Ammon's horn (tissue), 1 donor: ENCODE results near the gene PAWR.
"Not testable (repeated sequence)": the region's sequence is repeated elsewhere in the genome, so short reads cannot be mapped to it uniquely, and the experiment has no call there.

Source experiments
- DNase-seq: peaks from one replicate; pipeline ENCODE4 v3.0.0-alpha.2; 2016; ENCODE audit warnings: low spot score

Gene PAWR

DNA sequence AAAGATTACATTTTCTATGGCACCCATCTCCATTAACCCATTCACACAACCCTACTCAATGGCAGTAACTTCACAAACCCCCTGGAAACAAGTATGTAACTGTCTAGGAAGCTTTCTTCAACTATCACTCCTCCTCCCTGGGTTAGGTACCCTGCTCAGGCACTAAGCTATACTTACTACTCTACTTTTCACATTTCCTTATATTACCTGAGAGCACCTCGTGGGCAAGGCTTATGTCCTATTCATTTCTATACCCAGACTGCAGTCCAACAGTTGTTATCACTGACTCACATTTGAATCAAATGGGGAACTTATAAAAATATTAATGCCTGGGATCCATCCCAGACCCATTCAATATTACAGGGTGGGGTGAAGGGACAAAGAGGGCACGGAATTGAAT lies 4.6 kb downstream of the PAWR start:
- DNase-seq: no peak

DNA sequence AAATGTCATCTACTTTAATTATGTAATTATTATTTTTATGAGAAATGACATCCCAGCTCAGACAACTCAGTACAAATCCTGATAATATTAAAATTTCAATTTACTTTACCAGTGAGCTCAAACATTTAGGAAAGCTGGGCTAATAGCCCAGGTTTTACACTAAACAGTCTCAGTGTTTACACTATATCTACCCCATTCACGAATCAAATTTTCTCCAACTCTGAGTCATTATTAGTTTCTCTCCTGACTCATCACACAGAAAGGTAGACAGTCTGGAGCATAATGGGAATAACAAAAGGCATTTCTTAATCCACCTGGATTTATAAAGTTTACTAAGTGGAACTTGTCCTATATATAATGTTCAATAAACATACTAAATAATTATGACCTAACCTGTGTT lies 5.7 kb downstream of the PAWR start:
- no peak for DNase-seq

DNA sequence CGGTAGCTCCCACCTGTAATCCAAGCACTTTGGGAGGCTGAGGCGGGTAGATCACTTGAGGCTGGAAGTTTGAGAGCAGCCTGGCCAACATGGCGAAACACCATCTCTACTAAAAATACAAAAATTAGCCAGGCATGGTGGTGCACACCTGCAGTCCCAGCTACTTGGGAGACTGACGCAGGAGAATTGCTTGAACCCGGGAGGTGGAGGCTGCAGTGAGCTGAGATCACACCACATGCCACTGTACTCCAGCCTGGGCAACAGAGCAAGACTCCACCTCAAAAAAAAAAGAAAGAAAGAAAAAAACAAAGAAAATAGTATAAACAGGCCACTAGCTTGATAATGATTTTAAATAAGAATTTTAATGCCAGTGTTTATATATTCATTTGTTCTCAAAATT lies 6.4 kb downstream of the PAWR start:
- not testable (repeated sequence) for DNase-seq

DNA sequence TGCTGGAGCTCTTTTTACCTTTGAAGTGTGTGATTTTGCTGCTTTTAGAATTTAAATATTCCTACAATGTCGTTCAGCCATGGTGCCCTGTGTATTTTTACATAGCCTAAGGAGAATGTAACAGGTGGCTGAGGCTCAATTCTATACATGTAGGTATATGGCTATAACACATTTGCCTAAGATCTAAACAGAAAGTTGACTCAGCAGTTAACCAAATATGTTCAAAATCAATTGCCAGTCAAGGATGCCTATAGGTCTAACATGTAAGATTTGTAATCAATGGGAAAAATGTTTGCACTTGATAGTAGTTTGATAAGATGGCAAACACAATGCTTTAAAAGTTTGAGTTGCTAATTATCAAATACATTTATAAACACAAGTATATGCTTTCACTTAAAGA lies 8.2 kb downstream of the PAWR start:
- no peak for DNase-seq

GRCh38 chr12:79681008-79681590 lies 9.7 kb downstream of the PAWR start:
- no peak for DNase-seq

GRCh38 chr12:79680051-79680450 lies 10.7 kb downstream of the PAWR start:
- no peak for DNase-seq

- no peak for DNase-seq
Observed at GRCh38 chr12:79678306-79678705, 12.5 kb downstream of the PAWR start.

GRCh38 chr12:79677672-79678071 lies 13.1 kb downstream of the PAWR start:
- no peak for DNase-seq

DNA sequence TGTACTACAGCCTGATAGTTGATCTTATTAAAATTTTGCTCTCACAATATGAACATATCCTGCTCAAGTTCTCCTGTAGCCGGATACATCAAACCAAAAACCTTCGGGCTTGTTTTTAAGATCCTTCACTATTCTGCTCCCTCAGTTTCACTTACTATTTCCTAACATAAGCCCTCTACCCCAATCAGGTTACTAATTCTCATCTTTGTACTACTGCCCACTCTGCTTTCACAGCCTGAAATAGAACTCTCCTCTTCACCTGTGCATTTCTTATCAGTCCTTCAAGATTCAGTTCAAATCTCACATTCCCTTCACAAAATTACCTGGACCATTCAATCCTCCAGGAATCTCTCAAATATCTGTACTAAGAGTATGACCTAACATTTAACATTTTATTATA lies 14.2 kb downstream of the PAWR start:
- DNase-seq: no peak

DNA sequence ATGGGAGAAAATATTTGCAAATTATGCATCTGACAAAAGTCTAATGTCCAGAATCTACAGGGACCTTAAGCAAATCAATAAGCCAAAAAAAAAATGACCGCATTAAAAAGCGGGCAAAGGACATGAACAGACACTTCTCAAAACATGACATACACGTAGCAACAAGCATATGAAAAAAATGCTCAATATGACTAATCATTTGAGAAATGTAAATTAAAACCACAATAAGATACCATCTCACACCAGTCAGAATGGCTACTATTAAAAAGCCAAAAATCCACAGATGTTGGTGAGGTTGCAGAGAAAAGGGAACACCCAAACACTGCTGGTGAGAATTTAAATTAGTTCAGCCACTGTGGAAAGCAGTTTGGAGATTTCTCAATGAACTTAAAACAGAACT lies 16.1 kb downstream of the PAWR start:
- no peak for DNase-seq

GRCh38 chr12:79673354-79673753 lies 17.4 kb downstream of the PAWR start:
- DNase-seq: no peak

- no peak for DNase-seq
Observed at GRCh38 chr12:79668113-79668512, 22.7 kb downstream of the PAWR start.

GRCh38 chr12:79665212-79665887 lies 25.4 kb downstream of the PAWR start:
- DNase-seq: no peak

DNA sequence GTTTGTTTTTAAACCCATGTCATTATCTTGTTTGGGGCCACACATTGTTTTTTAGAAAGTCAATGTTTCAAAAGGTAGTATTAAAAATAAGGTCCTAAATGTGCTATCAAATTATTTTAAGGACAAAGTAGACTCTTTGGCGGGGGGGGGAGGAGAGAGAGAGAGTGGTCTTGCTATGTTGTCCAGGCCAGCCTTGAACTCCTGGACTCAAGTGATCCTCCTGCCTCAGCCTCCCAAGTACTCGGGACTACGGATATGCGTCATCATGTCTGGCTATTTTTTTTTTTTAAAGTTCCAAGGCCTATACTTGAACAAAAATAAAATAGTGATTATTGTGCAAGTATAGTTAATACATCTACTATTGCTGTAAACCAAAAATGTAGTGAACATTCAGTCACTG lies 26.2 kb downstream of the PAWR start:
- no peak for DNase-seq

DNA sequence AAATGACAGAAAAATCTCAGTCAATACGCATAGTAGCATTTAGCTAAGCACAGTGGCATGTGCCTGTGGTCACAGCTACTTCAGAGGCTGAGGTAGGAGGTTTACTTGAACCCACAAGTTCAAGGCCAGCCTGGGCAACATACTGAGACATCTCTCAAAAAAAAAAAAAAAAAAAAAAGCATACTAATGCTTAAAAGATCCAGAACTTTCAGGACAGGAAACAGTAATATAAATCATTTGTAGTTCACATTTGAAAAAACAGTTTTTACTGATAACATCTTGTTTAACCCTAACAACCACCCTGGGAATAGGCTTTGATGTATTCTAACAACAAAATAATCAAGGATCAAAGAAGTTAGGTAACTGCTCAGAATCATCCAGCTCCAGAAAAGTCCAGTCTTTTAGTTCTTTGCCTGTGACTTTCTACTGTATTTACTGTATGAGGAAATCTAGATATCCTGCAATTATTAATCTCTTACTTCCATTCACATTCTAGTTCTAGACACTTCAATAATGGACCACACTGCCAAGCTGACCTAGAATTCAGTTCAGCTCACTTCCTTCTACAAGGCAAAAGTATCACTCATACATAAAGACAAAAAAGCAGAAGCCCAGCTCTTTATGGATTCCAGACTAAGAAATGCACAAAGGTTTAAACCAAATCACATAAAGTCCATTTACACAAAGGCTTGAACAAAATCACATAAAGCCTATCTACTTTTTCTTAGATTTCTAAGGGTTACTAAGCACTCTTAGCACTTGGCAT lies 28.5 kb downstream of the PAWR start:
- no peak for DNase-seq

DNA sequence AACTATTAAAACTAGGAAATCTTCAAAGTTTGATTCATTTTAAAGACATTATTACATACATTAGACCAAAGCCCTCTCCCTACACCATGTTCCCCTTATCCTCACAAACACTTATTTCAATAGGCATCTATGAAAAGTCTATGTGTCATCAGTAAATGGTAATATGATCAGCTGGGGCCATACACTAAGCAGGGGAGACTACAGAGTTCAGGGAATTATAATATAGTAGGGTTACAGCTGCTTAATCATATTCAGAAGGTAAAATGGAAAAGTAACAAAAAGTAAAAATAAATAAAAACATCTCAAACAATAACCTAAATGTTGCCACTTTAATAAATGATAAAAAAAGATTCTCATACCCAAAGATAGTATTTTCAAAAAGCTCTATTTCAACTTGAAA lies 29.1 kb downstream of the PAWR start:
- DNase-seq: no peak

- DNase-seq: no peak
Observed at GRCh38 chr12:79659961-79660431, 30.8 kb downstream of the PAWR start.

DNA sequence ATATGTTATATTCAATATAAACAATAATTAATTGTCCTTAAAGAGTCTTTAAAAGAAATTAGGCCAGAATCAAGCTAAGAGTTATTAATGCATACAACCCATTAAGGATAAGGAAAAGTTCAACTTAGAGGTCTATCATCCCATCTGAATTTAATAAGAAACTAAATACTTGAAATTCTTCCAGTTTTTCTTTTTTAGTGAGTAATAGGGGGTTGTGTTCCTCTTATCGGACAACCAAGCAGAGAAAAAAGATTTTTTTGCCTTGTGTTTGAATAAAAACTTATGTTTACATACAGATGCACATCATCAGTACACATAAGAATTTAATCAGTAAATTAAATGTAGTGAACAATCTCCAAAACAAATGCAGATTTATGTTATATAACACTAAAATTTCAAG lies 32.5 kb downstream of the PAWR start:
- no peak for DNase-seq

DNA sequence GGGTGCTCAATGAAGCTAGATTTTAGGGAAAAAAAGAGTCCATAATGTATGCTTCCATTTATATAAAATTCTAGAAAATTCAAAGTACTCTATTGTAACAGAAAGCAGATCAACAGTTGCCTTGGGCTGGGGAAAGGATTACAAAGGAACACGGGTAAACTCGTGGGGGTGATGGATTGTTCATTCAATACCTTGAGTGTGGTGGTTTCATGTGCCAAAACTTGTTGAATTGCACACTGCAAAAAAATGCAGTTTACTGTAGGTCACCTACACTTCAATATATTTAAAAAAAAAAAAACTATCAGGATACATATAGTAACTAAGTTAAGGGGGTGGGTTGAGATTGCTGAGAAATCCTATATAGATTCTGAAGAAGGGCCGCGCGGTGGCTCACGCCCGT lies 33.6 kb downstream of the PAWR start:
- DNase-seq: no peak

DNA sequence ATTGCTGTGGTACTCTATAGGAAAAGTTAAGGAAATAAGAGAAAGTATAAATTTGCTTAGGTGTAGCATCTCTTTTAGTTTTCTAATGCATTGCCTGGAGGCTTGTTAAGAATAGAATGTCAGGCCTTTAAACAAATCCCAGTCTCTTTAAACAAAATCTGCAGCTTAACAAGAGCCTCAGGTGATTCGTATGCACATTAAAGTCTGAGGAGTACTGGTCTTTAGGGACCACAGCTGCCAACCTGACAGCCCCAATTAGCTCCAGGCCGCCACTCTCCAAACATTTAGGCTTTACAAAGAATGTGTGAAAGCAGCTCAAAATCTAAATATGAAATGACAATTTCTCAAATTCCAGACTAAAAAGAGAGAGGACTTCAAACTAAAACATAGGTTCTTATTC lies 35.7 kb downstream of the PAWR start:
- DNase-seq: no peak

DNA sequence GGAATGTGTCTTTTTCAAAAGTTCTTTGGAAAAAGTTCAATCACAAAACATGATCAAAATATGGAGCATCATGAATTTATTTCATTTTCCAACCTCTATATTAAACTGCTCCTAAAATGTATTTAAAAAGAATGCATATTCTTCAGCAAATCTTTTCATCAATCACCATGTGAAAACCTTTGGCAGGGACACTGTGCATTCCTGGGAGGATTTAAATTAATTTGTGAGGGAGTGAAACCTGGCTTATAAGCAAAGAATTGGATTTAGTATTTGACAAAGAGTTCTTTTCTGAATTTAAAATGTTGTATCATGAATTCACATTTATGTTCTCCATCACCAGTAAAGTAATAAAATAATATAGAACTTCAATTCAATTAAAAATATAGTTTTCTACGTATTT lies 38.2 kb downstream of the PAWR start:
- DNase-seq: no peak

DNA sequence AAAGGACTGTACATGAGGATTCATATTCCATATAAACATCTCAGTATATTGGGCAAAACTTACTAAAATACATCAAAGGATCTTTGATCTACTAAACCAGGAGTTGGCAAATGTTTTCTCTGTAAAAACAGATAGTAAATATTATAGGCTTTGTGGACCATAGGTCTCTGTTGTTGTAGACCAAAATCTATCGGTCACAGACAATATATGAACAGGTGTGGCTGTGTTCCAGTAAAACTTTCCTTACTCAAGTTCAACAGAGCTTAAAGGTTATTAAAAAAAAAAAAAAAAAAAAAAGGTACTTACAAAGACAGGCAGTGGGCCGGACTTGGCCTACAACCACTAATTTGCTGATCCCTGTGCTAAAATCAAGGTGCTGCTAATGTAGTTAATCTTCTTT lies 40.3 kb downstream of the PAWR start:
- no peak for DNase-seq

DNA sequence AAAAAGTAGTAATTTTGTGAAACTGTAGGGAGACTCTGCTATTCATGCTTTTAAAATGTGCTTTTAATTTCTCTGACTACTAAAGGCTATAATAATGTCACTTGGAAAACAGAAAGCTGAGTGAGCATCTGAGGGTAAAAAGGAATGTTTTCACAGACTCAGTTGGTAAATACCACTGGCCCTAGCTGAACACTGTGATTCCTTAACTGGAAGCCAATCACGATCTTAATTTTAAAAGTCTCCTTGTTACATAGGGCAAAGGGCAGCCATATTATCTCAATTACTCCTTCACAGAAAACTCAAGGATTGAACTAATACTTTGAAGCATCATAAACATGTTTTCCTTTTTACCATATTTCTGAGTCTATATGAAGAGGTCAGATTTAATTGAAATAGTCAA lies 41.9 kb downstream of the PAWR start:
- no peak for DNase-seq
